ENCODE results near the gene FZD2.

DNA sequence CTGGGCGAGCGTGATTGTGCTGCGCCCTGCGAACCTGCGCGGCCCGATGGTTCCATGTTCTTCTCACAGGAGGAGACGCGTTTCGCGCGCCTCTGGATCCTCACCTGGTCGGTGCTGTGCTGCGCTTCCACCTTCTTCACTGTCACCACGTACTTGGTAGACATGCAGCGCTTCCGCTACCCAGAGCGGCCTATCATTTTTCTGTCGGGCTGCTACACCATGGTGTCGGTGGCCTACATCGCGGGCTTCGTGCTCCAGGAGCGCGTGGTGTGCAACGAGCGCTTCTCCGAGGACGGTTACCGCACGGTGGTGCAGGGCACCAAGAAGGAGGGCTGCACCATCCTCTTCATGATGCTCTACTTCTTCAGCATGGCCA lies 1.0 kb downstream of the FZD2 start:
- TF ChIP-seq, protein P1, sequence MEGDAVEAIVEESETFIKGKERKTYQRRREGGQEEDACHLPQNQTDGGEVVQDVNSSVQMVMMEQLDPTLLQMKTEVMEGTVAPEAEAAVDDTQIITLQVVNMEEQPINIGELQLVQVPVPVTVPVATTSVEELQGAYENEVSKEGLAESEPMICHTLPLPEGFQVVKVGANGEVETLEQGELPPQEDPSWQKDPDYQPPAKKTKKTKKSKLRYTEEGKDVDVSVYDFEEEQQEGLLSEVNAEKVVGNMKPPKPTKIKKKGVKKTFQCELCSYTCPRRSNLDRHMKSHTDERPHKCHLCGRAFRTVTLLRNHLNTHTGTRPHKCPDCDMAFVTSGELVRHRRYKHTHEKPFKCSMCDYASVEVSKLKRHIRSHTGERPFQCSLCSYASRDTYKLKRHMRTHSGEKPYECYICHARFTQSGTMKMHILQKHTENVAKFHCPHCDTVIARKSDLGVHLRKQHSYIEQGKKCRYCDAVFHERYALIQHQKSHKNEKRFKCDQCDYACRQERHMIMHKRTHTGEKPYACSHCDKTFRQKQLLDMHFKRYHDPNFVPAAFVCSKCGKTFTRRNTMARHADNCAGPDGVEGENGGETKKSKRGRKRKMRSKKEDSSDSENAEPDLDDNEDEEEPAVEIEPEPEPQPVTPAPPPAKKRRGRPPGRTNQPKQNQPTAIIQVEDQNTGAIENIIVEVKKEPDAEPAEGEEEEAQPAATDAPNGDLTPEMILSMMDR (IDR thresholded peaks at IDR 0.05 in 2 of 3, conservative IDR thresholded peaks at IDR 0.05 in 1 of 3; ENCODE audit: borderline replicate concordance in 1 of 3, insufficient read depth in 1 of 3, low read depth in 2 of 3, low read length in 2 of 3), result no peak
- TF ChIP-seq, protein P2, sequence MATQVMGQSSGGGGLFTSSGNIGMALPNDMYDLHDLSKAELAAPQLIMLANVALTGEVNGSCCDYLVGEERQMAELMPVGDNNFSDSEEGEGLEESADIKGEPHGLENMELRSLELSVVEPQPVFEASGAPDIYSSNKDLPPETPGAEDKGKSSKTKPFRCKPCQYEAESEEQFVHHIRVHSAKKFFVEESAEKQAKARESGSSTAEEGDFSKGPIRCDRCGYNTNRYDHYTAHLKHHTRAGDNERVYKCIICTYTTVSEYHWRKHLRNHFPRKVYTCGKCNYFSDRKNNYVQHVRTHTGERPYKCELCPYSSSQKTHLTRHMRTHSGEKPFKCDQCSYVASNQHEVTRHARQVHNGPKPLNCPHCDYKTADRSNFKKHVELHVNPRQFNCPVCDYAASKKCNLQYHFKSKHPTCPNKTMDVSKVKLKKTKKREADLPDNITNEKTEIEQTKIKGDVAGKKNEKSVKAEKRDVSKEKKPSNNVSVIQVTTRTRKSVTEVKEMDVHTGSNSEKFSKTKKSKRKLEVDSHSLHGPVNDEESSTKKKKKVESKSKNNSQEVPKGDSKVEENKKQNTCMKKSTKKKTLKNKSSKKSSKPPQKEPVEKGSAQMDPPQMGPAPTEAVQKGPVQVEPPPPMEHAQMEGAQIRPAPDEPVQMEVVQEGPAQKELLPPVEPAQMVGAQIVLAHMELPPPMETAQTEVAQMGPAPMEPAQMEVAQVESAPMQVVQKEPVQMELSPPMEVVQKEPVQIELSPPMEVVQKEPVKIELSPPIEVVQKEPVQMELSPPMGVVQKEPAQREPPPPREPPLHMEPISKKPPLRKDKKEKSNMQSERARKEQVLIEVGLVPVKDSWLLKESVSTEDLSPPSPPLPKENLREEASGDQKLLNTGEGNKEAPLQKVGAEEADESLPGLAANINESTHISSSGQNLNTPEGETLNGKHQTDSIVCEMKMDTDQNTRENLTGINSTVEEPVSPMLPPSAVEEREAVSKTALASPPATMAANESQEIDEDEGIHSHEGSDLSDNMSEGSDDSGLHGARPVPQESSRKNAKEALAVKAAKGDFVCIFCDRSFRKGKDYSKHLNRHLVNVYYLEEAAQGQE (IDR thresholded peaks at IDR 0.05; ENCODE audit: low read depth), result no peak
- TF ChIP-seq RAD21 (IDR thresholded peaks at IDR 0.05; ENCODE audit: low read depth) (no peak), EZH2 (IDR thresholded peaks at IDR 0.05) (no peak), SP1 (IDR thresholded peaks at IDR 0.05; ENCODE audit: low read depth) (no peak)

Data from HCT116 (cell line).